ENCODE data around the gene PTPRN2.
"Not testable (repeated sequence)": the region's sequence is repeated elsewhere in the genome, so short reads cannot be mapped to it uniquely, and the experiment has no call there.

The PTPRN2 gene

DNA sequence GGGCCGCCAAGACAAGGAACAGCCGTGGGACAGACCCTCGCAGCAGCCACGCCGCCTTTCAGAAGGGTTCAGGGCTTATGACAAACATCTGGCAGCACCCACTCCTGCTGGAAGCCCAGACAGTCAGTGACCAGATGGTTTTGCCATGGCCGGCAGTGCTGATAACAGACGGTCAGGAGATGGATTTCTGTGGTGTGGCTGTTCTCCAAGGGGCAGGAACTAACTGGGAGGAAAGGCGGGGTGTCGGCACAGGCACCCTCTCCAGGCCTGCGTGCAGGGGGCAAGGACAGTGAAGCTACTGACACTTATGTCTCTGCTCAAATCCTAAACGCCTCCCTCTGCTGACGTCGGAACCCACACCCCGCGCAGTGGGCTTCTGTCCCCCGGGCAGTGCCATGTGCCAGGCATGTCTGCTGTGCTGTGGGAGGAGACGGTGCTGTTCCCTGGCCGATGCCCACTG is 834.8 kb downstream of the PTPRN2 start:
- no peak for DNase-seq (ENCODE audit: low read depth)

DNA sequence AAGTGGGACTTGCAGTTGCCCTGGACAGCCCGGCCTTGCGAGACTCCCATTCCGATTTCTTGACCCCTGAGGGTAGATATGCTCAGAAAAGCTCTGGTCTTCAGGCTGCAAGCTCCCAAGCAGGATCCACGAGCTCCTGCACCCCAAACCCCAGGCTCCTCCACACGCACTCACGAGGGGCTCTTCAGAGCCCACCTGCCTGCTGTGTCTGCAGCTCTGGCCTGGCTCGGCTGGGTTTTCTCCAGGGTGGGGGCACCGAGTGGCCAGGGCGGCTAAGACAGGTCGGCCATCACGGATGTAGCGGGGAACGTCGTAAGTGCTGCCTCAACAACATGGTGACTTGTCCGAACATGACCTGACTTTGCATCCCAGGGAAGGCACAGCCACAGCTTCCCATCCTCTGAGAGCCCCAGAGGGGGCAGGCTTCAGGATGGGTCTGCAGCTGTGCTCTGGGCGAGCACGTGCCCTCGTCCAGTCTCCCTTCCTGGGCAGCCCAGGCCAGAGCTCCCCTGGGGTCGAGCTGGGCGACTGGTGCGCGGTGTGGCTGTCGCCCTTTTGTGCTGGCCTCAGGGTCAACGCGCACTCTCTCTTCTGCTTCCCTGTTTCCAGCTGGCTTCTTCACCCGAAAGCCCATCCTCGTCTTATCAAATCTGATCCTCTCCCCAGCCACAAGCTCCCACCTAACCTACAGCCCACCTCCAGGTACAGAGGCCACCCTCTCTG is 835.5 kb downstream of the PTPRN2 start:
- DNase-seq (ENCODE audit: low read depth), result no peak

DNA sequence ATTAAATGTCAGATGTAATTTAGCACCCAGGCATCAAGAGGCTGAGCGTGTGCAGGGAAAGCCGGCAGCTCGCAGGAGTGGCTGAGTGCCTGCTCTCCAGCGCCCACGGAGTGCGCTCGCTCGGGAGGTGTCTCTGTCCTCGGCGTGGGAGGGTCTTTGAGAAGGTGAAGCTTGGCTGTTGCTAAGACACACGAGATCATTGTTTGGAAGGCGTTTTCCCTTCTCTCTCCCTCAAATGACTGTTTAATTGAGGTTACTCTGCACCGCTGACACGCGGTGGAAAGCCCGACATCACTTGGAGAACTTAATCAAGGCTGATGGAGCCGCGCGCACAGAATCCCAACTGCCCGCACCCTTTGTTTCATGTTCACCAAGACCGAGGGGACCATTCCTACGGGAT is 836.2 kb downstream of the PTPRN2 start:
- DNase-seq (ENCODE audit: low read depth), result no peak

DNA sequence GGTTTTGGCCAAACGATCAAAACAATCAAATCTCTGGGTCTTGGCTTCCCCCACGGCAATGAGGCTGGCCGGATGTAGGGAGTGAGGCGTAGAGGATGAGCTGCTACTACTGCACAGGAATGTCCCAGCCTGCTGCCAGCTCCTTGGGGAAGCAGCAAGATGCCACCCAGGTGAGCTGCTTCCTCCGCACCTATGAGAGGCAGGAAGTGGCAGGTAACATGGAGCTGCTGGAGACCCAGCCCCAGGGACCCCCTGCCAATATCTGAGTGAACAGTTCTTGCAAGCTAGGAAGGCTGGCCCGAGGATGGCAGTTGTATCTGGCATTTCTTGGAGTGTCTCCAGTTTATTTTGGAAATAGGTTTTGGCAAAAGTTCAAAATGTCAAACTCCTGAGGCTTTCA is 837.3 kb downstream of the PTPRN2 start:
- DNase-seq (ENCODE audit: low read depth), result no peak

DNA sequence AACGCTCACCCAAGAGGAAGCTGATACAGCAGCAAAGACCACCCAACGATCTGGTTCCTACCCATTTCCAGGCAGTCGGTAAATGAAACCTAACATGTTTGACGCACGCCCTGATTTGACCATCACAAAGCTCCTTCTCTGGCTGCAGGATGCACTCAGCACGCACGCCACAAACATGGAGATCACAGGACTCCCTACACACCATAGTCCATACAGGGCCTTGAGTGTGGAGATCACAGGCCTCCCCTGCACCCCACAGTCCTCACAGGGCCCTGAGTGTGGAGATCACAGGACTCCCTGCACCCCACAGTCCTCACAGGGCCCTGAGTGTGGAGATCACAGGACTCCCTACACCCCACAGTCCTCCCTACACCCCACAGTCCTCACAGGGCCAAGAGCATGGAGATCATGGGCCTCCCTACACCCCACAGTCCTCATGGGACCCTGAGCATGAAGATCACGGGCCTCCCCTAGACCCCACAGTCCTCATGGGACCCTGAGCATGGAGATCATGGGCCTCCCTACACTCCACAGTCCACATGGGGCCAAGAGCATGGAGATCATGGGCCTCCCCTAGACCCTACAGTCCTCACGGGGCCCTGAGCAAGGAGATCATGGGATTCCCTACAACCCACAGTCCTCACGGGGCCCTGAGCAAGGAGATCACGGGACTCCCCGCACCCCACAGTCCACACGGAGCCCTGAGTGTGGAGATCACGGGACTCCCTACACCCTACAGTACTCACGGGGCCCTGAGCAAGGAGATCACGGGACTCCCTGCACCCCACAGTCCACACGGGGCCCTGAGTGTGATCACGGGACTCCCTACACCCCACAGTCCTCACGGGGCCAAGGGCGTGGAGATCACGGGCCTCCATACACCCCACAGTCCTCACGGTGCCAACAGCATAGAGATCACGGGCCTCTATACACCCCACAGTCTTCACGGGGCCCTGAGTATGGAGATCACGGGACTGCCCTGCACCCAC is 841.6 kb downstream of the PTPRN2 start:
- no peak for DNase-seq (ENCODE audit: low read depth)

DNA sequence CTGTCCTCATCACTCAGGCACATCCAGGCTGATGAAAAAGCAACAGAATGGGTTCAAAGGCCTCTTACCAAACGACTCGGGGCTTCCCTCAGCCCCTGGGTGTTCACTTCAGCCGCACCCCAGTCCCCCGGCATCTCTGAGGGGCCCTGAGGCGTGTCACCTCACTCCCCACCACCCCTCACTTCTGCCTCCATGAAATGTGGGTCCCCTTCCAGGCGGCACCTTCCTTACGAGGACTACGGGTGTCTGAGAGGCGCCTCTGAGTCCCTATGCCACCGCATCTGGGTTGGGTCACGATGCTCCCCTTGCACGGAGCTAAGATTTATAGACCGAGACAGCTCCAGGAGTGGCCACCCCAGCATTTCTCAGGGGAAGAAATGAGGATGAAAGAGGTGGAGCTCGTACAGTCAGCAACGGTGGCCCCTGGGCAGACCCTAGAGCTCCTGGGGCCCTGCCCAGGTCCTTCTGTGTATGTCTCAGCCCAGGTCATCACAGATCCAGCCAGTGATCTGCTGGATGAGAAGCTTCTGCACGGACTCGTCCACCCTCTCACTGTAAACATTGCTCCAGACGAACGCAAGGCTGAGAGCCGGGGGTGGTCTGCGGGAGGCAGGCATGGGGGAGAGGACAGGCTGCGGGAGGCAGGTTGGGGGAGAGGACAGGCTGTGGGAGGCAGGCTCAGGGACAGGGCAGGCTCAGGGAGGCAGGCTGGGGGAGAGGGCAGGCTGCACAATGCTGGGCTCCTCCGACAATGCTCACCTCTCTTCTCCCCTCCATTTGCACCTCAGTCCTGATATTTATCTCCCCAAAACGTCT is 842.6 kb downstream of the PTPRN2 start:
- DNase-seq (ENCODE audit: low read depth), result no peak

DNA sequence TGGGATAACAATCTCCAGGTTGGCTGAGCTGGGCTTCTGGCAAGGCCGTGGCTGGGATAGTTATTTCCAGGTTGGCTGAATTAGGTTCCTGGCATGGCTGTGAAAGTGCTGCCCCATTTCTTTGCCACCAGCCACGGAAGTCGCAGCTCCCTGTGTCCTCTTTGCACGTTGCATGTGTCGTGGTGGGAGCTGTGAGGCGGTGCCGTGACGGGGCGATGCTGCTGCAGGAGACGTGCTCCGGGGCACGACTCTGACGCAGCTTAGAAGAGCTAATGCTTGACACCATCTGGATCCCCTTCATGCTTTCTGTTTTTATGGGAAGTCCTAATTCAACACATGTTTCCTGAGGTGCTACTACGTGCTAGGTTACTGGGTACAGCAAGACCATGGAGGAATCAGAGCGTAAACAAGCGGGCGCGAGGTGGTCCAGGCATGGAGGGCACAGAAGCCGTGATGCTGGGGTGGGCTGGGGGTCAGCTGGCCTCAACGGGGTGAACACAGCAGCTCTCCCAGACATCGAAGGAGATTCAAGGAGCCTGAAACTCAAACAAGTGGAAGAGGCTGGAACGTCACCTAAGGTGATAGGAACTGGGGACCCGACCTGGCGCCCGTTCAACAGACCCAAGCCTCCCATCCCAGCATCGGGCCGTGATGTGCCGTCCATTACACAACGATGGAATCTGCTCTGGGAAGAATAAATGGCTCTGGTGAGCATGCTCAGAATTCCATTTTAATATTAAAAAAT is 843.7 kb downstream of the PTPRN2 start:
- DNase-seq (ENCODE audit: low read depth), result no peak

DNA sequence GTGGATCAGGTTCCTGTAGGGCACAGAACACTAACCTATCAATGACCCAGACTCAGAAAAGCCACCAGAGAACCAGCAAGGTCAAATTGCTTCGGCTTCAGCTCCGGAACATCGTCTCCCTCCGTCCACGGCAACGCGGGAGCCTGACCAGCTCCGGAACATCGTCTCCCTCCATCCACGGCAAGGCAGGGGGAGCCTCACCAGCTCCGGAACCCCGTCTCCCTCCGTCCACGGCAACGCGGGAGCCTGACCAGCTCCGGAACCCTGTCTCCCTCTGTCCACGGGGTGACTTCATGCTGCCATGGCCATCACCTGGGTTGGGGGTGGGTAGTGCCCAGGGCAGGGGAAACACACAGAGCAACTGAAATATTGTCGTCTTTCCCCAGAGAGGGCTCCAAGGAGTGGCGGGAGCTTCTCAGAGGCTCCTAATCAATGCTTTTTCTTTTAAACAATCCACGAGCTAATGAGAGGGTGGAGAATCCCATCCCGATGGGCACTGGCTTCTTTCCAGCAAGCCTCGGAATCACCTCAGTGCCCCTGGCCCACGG is 847.3 kb downstream of the PTPRN2 start:
- no peak for DNase-seq (ENCODE audit: low read depth)

DNA sequence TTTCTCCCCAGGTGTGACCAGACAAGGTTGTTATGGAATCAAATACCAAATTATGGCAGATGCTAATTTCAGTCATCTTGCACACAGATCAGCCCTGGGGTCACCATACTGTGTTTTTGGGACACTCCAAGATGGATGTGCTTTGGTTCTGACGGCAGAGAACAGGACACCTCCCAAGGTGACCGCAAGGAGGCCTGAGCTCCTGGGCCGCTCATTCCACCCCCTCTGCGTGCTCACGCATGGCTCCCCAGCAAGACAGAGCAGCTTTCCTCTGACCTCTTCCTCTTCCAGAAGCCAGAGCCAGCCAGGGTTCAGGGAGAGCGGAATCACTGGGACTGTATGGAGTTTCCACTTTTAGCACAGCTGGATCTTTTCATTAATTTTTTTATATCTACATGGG is 848.0 kb downstream of the PTPRN2 start:
- DNase-seq (ENCODE audit: low read depth), result no peak

DNA sequence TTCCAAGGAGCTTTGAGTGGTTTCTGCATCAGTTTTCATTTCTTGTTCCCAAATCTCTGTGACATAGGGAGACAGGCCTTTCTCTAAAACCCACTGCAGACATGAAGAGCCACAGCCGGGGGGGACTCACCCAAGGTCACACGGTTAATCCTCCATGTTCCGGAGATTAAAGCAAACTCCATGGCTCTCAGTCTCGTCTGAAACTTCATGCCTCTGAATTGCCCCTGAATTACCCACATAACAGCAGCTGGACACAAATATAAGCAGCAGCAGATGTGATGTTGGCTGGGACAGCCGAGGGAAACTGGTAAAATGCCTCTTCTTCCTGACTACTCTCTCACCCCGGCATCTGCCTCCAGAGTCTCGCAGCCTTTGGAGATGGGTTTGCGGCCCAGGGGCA is 848.6 kb downstream of the PTPRN2 start:
- DNase-seq (ENCODE audit: low read depth), result no peak

DNA sequence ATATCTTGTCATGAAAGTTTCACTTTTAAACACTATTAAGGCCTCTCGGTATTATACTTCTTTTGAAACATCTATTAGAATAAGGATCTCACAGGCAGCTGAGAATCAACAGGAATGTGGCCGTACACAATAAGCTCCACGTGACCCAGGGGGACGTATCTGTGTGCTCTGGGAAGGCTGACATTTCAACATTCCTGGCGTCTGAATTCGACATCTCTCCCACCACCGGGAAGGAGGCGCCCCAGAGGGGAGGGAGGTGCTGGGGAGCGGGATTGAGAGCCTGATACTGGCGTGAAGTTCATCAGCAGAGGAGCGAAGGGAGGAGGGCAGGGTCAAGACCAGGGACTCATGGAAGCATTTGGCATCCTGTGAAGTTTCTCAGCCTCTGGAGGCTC is 849.6 kb downstream of the PTPRN2 start:
- DNase-seq (ENCODE audit: low read depth), result no peak

DNA sequence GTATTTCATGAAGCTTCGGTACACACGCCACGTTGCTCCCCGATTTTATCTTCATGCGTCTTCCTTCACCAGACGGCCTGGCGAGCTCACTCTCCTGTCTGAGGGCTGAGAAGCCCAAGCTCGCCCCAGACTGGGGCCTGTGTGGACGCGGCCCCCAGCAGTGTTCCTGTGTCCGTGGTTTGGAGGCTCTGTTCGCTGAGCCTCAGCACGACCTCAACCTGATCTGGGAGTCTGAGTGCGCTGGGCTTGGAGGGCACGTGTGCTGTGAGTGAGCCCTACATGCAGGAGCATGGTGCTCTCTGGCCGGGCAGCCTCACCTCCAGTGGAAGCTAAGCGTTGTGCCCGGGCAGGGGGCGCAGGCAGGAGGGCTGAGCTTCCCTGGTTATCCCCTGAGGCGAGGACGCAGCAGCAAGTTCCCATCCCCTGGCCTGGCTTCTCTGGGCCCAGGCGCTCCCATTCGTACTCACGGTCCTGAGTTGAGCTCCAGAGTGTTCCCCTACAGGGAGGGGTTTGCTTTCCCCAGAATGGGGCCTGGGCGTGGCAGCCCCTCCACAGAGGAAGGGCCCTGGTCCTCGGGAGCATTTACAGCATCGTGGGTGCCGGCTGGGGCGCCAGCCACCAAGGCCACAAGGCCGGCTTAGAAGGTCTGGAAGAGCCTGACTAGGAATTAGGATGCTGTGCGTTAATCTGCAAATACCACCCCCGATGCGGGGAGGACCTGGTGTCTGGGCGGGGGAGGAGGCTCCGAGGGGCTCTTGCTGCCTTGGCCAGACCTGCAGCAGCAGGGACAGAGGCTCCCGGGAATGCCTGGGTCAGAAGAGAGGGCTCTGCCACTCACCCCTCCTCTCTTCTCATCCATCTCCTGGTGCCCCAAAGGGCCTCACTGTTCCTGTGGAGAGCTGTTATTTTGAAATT is 850.2 kb downstream of the PTPRN2 start:
- no peak for DNase-seq (ENCODE audit: low read depth)

DNA sequence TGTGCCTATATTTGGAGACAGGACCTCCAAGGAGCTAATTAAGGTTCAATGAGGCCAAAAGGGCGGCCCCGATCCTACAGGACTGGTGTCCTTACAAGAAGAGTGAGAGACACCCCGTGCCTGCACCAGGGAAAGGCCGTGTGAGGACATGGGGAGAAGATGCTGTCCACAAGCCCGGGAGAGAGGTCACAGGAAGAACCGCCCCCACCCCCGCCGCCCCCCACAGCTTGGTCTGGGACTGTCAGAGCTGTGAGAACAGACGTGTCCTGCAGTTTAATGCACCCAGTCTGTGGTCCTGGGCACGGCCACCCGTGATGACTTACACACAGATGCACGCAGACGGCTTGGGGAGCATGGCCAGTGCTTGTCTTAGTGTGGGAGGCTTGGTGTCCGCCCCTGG is 851.3 kb downstream of the PTPRN2 start:
- no peak for DNase-seq (ENCODE audit: low read depth)

DNA sequence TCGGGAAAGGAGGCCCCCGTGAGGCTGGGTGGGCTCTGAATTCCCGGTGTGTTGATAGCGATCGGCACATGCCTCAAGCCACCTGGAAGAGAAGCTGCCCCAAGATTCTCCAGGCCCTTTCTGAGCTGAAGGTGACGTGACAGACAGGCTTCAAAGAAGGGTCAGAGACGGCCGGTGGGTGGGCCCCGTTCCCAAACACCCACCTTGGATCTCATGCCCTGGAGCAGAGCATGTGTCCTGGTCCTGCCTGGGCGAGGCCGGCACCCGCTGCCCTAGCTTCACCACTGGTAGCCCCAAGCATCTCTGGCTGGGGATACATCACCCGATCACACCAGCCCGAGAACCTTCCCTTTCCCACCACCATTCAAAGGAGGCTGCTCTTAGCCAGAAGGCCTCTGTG is 851.8 kb downstream of the PTPRN2 start:
- DNase-seq (ENCODE audit: low read depth), result no peak

DNA sequence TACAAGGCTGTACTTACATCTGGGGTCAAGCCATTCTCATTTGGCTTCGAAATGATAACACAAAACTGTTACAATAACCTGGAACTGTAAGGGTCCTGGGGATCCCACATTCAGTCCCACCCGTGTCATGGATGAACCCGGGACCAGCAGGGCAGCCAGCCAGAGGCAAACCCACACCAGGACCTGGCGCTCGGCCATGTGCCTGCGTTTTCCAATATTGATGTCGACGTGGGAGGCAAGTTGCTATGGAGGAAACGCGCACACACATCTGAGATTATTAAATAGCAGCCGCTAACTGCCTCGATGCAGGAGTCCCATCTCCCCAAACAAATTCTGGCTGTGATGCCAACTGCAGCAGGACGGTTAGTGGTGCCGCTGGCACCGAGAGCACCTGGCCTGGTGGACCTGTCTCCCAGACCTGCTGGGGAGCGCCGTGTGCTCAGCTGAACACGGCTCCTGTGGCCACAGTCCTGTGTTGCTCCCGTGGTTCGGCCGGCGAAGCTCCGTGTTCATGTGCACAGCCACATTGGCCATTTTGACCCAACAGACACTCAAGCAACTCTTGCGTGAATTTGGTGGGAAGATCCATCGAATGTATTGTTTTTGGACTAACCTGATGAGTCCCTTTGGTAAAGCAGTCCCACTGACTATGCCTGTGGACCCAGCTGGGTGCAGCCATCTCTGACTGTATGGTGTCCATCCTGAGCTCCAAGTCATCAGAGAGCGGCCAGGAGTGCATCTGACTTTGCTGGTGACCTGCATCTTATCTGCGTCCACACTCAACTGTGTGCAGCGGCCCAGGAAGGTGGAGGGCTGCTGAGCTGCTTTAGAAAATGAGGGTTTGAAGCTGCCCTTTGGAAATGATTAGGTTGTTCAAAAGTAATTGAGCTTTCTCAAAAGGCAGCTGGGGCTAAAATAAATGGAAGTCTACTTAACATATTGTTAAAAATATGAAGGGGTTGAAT is 852.7 kb downstream of the PTPRN2 start:
- DNase-seq (ENCODE audit: low read depth), result no peak

DNA sequence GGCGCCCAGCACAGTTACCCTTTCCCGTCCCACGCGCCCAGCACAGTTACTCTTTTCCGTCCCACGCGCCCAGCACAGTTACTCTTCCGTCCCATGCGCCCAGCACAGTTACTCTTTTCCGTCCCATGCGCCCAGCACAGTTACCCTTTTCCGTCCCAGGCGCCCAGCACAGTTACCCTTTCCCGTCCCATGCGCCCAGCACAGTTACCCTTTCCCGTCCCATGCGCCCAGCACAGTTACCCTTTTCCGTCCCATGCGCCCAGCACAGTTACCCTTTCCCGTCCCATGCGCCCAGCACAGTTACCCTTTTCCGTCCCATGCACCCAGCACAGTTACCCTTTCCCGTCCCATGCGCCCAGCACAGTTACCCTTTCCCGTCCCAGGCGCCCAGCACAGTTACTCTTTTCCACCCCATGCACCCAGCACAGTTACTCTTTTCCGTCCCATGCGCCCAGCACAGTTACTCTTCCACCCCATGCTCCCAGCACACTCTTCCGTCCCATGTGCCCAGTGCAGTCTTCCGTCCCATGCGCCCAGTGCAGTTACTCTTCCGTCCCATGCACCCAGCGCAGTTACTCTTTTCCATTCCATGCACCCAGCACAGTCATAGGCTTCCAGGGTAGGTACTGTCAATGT is 853.7 kb downstream of the PTPRN2 start:
- not testable (repeated sequence) for DNase-seq (ENCODE audit: low read depth)

DNA sequence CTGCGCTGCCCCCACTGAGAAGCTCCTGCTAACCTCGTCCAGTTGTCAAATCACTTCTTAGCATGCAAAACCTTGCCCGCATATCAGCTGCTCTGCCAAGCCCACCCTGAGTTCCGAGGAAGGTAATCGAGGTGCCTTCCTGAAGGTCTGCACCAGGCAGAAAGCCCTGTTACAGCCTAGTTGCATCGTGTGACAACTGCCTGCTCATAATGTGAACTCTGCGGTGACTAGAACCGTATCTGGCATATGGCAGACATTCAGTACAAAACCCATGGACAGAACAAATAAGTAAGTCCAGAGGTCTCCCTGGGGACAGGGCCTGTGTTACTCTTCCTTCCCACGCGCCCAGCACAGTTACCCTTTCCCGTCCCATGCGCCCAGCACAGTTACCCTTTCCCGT is 856.5 kb downstream of the PTPRN2 start:
- no peak for DNase-seq (ENCODE audit: low read depth)

DNA sequence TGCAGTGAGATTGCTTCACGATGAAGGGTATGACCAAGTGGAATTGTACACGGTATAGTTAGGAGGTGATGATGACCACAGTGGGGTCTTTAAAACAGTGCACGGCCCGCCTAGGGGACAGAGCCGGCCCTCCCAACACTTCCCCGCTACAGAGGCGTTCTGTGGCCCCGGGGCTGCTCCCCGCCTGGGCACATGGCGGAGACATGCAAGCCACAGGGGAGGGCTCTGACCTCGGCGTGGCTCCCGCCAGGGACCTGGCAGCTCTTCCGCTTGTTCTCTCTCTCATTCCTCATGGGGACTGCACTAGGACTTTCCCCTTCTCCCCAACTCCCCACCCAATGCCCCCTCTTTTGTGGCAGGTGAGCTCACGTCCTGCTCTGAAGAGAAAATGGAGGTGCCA is 857.0 kb downstream of the PTPRN2 start:
- DNase-seq (ENCODE audit: low read depth), result no peak

DNA sequence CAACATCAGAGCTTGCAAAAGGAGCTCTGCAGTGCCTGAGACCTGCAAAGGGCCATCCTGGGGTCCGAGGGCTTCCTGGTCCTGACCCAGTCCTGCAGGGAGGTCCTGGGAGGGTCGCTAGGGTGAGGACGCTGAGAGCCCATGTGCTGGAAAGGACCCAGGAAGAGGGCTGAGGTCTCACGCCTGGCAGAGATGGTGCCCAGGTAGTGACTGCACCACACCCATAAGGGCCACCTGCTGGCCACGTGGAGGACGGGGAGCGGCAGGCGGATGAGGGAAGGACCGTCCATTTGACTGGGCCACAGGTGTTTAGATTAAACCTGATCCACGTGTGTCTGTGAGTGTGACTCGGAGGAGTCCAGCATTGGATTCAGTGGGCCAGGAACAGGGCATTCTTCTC is 858.1 kb downstream of the PTPRN2 start:
- DNase-seq (ENCODE audit: low read depth), result no peak
